SU-DHL-6 (cell line): ENCODE results near the gene EFCAB14.

Experiments
- EZH2phosphoT487 ChIP-seq: fragments of 200-600 bp; sonication (generic), shearing (Covaris generic); conservative IDR thresholded peaks from 2 replicates; pipeline ENCODE4 v1.6.1; 2018; ENCODE audit warnings: mild to moderate bottlenecking, antibody characterized with exemption, low read length, moderate library complexity, mixed read lengths
- TF ChIP-seq, protein P1 (sequence below): fragments of 200-600 bp; sonication (generic); IDR thresholded peaks from one replicate; pipeline ENCODE4 v1.5.1; 2017; ENCODE audit warnings: antibody characterized with exemption, mild to moderate bottlenecking, low read length, moderate library complexity; ENCODE audit not compliant: insufficient read depth, poor library complexity, severe bottlenecking

DNA sequence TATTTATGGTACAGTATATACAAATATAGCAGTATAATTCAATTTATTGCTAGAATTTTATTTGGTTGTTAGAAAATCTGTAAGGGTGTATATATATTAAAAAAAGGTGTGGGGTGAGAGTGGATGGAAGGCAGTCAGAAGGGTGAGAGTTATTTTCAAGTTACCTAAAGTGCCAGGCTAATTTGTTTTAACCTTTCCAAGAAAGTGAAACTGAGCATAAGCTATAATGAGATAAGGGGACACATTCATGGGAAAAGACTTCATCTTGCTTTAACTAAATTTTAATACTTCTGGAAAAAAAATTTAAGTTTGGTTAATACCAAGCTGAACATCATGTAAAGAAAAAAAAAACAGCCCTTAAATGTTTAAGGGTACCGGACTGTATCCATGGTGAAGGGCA is 42.4 kb downstream of the EFCAB14 start:
- TF ChIP-seq, protein P1, sequence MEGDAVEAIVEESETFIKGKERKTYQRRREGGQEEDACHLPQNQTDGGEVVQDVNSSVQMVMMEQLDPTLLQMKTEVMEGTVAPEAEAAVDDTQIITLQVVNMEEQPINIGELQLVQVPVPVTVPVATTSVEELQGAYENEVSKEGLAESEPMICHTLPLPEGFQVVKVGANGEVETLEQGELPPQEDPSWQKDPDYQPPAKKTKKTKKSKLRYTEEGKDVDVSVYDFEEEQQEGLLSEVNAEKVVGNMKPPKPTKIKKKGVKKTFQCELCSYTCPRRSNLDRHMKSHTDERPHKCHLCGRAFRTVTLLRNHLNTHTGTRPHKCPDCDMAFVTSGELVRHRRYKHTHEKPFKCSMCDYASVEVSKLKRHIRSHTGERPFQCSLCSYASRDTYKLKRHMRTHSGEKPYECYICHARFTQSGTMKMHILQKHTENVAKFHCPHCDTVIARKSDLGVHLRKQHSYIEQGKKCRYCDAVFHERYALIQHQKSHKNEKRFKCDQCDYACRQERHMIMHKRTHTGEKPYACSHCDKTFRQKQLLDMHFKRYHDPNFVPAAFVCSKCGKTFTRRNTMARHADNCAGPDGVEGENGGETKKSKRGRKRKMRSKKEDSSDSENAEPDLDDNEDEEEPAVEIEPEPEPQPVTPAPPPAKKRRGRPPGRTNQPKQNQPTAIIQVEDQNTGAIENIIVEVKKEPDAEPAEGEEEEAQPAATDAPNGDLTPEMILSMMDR = no peak
- TF ChIP-seq EZH2phosphoT487 = no peak
